Neural progenitor cell (in vitro differentiated cells): ENCODE data around the gene ANAPC4. TPM values are rescaled to one million over a fixed set of nuclear protein-coding genes. Genes with fewer than 3 reads are reported as not detected.

Experiments
- DNase-seq: peaks from one replicate; pipeline ENCODE4 v3.0.0-alpha.2; 2016; ENCODE audit warnings: low spot score
- H2AFZ ChIP-seq: fragments of 200-600 bp; sonication (generic); replicated peaks from 2 replicates; pipeline ENCODE4 v1.6.1; 2016; ENCODE audit warnings: antibody characterized with exemption
- H3F3A ChIP-seq: fragments of 200-600 bp; sonication (generic); 2 replicates; pipeline ENCODE4 v1.6.1; 2016; ENCODE audit warnings: antibody characterized with exemption, low read depth
- H3K27ac ChIP-seq: fragments of 200-600 bp; sonication (generic); 2 replicates; pipeline ENCODE4 v1.5.1; 2016; ENCODE audit warnings: mild to moderate bottlenecking
- H3K27me3 ChIP-seq: fragments of 200-600 bp; sonication (generic); 2 replicates; pipeline ENCODE4 v1.6.1; 2016; ENCODE audit warnings: mild to moderate bottlenecking, moderate library complexity
- H3K36me3 ChIP-seq: fragments of 200-600 bp; sonication (generic); 2 replicates; pipeline ENCODE4 v1.5.1; 2016
- H3K4me1 ChIP-seq: fragments of 200-600 bp; sonication (generic); 2 replicates; pipeline ENCODE4 v1.6.1; 2016; ENCODE audit warnings: mixed run types
- H3K4me2 ChIP-seq: fragments of 200-600 bp; sonication (generic); 2 replicates; pipeline ENCODE4 v1.6.1; 2016
- H3K4me3 ChIP-seq: fragments of 200-600 bp; sonication (generic); 2 replicates; pipeline ENCODE4 v1.5.1; 2016
- H3K79me2 ChIP-seq: fragments of 200-600 bp; sonication (generic); 2 replicates; pipeline ENCODE4 v1.6.1; 2016; ENCODE audit warnings: low read depth
- H3K9ac ChIP-seq: fragments of 200-600 bp; sonication (generic); 2 replicates; pipeline ENCODE4 v1.6.1; 2016
- H3K9me3 ChIP-seq: fragments of 200-600 bp; sonication (generic); 2 replicates; pipeline ENCODE4 v1.5.1; 2016; ENCODE audit warnings: low read depth
- H4K20me1 ChIP-seq: fragments of 200-600 bp; sonication (generic); 2 replicates; pipeline ENCODE4 v1.6.1; 2016; ENCODE audit warnings: low read depth
- H3K27ac Mint-ChIP-seq: 3 replicates; pipeline ENCODE4 v1.8.0; 2021; ENCODE audit warnings: mixed read lengths
- H3K27me3 Mint-ChIP-seq: 2 replicates; pipeline ENCODE4 v1.8.0; 2022; ENCODE audit warnings: low read depth, mild to moderate bottlenecking, inconsistent platforms, moderate library complexity, mixed read lengths; ENCODE audit not compliant: insufficient read depth
- H3K36me3 Mint-ChIP-seq: 3 replicates; pipeline ENCODE4 v1.8.0; 2021; ENCODE audit warnings: mixed read lengths
- H3K4me1 Mint-ChIP-seq: 3 replicates; pipeline ENCODE4 v1.8.0; 2021; ENCODE audit warnings: mixed read lengths
- H3K4me3 Mint-ChIP-seq: 3 replicates; pipeline ENCODE4 v1.8.0; 2021; ENCODE audit warnings: mild to moderate bottlenecking, moderate library complexity, mixed read lengths
- H3K9me3 Mint-ChIP-seq: 3 replicates; pipeline ENCODE4 v1.8.0; 2020; ENCODE audit warnings: mixed read lengths
- EZH2 ChIP-seq: fragments of 200-600 bp; sonication (generic); IDR thresholded peaks from 2 replicates; pipeline ENCODE4 v1.6.1; 2017; ENCODE audit warnings: antibody characterized with exemption, mild to moderate bottlenecking, moderate library complexity
- EZH2phosphoT487 ChIP-seq: fragments of 200-600 bp; sonication (generic); IDR thresholded peaks from 2 replicates; pipeline ENCODE4 v1.6.1; 2017; ENCODE audit warnings: antibody characterized with exemption
- total RNA-seq: library from RNA; depleted of rRNA; stranded (reverse); fragments of >200 nt; gene quantifications from 2 replicates; pipeline ENCODE4 v1.2.3, GENCODE V29; 2015; ENCODE audit warnings: low replicate concordance
- TF ChIP-seq, protein P1 (sequence below): fragments of 200-600 bp; sonication (generic); IDR thresholded peaks from 2 replicates; pipeline ENCODE4 v1.5.1; 2017; ENCODE audit warnings: antibody characterized with exemption, mild to moderate bottlenecking

Gene ANAPC4
- total RNA-seq, 1 donor from 2014 or later, result 55.1 TPM

DNA sequence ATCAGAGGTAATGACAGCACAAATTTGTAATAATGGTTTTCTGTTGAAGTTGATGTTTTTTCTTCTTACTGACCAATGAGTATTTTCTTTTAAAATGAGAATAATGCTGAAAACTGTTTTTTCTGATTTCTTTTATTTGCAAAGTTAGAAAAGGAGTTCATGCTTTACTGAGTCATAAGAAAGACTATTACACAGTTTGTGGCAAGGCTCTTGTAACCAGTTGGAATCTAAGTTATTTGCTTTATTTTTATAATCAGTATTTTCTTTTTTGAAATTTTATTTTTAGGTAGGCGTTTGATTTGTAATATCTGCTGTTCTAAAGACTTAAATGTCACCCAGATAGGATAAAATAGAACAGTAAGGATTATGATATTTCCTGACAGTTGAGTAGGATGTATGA is 25.5 kb downstream of the ANAPC4 start:
- peaks cover 31% of the 10 kb centered on the region for H3K36me3 ChIP-seq
- no peaks in the 10 kb centered on the region for H3F3A ChIP-seq
- H4K20me1 ChIP-seq, result no peaks in the 10 kb centered on the region
- no peak overlapping the region for H3K9ac ChIP-seq
- DNase-seq, result no peak
- H3K36me3 Mint-ChIP-seq, result peaks cover 29% of the 10 kb centered on the region
- no peak overlapping the region for H3K4me2 ChIP-seq
- no peaks in the 10 kb centered on the region for H3K9me3 ChIP-seq
- no peak overlapping the region for H3K4me3 ChIP-seq
- no peaks in the 10 kb centered on the region for H3K79me2 ChIP-seq
- TF ChIP-seq EZH2phosphoT487, result no peak
- TF ChIP-seq, protein P1, sequence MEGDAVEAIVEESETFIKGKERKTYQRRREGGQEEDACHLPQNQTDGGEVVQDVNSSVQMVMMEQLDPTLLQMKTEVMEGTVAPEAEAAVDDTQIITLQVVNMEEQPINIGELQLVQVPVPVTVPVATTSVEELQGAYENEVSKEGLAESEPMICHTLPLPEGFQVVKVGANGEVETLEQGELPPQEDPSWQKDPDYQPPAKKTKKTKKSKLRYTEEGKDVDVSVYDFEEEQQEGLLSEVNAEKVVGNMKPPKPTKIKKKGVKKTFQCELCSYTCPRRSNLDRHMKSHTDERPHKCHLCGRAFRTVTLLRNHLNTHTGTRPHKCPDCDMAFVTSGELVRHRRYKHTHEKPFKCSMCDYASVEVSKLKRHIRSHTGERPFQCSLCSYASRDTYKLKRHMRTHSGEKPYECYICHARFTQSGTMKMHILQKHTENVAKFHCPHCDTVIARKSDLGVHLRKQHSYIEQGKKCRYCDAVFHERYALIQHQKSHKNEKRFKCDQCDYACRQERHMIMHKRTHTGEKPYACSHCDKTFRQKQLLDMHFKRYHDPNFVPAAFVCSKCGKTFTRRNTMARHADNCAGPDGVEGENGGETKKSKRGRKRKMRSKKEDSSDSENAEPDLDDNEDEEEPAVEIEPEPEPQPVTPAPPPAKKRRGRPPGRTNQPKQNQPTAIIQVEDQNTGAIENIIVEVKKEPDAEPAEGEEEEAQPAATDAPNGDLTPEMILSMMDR, result no peak
- no peak for TF ChIP-seq EZH2
- no peak overlapping the region for H3K4me3 Mint-ChIP-seq
- no peaks in the 10 kb centered on the region for H3K9me3 Mint-ChIP-seq
- no peak overlapping the region for H2AFZ ChIP-seq
- H3K27me3 Mint-ChIP-seq, result no peaks in the 10 kb centered on the region
- no peak overlapping the region for H3K27ac Mint-ChIP-seq
- H3K4me1 Mint-ChIP-seq, result no peaks in the 10 kb centered on the region
- H3K27me3 ChIP-seq, result no peaks in the 10 kb centered on the region
- no peak overlapping the region for H3K27ac ChIP-seq
- H3K4me1 ChIP-seq, result no peaks in the 10 kb centered on the region

GRCh38 chr4:25403699-25404098 is 26.6 kb downstream of the ANAPC4 start:
- no peaks in the 10 kb centered on the region for H3K27me3 ChIP-seq
- peaks cover 27% of the 10 kb centered on the region for H3K36me3 ChIP-seq
- TF ChIP-seq EZH2, result no peak
- TF ChIP-seq, protein P1, result no peak
- no peak for TF ChIP-seq EZH2phosphoT487
- Mint-ChIP-seq H3K4me1 (no peaks in the 10 kb centered on the region), H3K4me3 (no peak overlapping the region), H3K36me3 (peaks cover 20% of the 10 kb centered on the region), H3K27ac (no peak overlapping the region), H3K27me3 (no peaks in the 10 kb centered on the region), H3K9me3 (no peaks in the 10 kb centered on the region)
- no peak overlapping the region for H3K9ac ChIP-seq
- H3F3A ChIP-seq, result no peaks in the 10 kb centered on the region
- H3K4me3 ChIP-seq, result no peak overlapping the region
- H2AFZ ChIP-seq, result no peak overlapping the region
- DNase-seq, result no peak
- H4K20me1 ChIP-seq, result no peaks in the 10 kb centered on the region
- no peak overlapping the region for H3K27ac ChIP-seq
- H3K9me3 ChIP-seq, result no peaks in the 10 kb centered on the region
- H3K4me1 ChIP-seq, result no peaks in the 10 kb centered on the region
- no peak overlapping the region for H3K4me2 ChIP-seq
- H3K79me2 ChIP-seq, result no peaks in the 10 kb centered on the region

GRCh38 chr4:25405453-25405852 is 28.4 kb downstream of the ANAPC4 start:
- no peak for TF ChIP-seq EZH2phosphoT487
- no peak overlapping the region for H2AFZ ChIP-seq
- H3K9me3 Mint-ChIP-seq, result no peaks in the 10 kb centered on the region
- no peaks in the 10 kb centered on the region for H3K27me3 Mint-ChIP-seq
- no peak overlapping the region for H3K4me3 Mint-ChIP-seq
- H3K9ac ChIP-seq, result no peak overlapping the region
- no peak overlapping the region for H3K4me2 ChIP-seq
- no peaks in the 10 kb centered on the region for H3K27me3 ChIP-seq
- H3K27ac Mint-ChIP-seq, result no peak overlapping the region
- H3K27ac ChIP-seq, result no peak overlapping the region
- H3K9me3 ChIP-seq, result no peaks in the 10 kb centered on the region
- peaks cover 16% of the 10 kb centered on the region for H3K36me3 Mint-ChIP-seq
- H3K79me2 ChIP-seq, result no peaks in the 10 kb centered on the region
- H3F3A ChIP-seq, result no peaks in the 10 kb centered on the region
- no peaks in the 10 kb centered on the region for H4K20me1 ChIP-seq
- H3K4me1 Mint-ChIP-seq, result no peaks in the 10 kb centered on the region
- H3K4me1 ChIP-seq, result no peaks in the 10 kb centered on the region
- H3K36me3 ChIP-seq, result peaks cover 27% of the 10 kb centered on the region
- no peak for DNase-seq
- H3K4me3 ChIP-seq, result no peak overlapping the region

GRCh38 chr4:25406081-25406692 is 29.1 kb downstream of the ANAPC4 start:
- no peaks in the 10 kb centered on the region for H3K27me3 Mint-ChIP-seq
- H3K27me3 ChIP-seq, result no peaks in the 10 kb centered on the region
- H3K4me3 ChIP-seq, result no peak overlapping the region
- H3K27ac Mint-ChIP-seq, result no peak overlapping the region
- H3K27ac ChIP-seq, result no peak overlapping the region
- no peaks in the 10 kb centered on the region for H3F3A ChIP-seq
- no peaks in the 10 kb centered on the region for H3K9me3 Mint-ChIP-seq
- no peak overlapping the region for H3K9ac ChIP-seq
- H3K4me2 ChIP-seq, result no peak overlapping the region
- H3K9me3 ChIP-seq, result no peaks in the 10 kb centered on the region
- TF ChIP-seq, protein P1, result no peak
- TF ChIP-seq EZH2phosphoT487, result no peak
- no peak for TF ChIP-seq EZH2
- no peak overlapping the region for H2AFZ ChIP-seq
- no peak overlapping the region for H3K4me3 Mint-ChIP-seq
- H3K4me1 Mint-ChIP-seq, result no peaks in the 10 kb centered on the region
- H4K20me1 ChIP-seq, result no peaks in the 10 kb centered on the region
- H3K4me1 ChIP-seq, result no peaks in the 10 kb centered on the region
- no peaks in the 10 kb centered on the region for H3K79me2 ChIP-seq
- H3K36me3 ChIP-seq, result peaks cover 30% of the 10 kb centered on the region
- DNase-seq, result no peak
- H3K36me3 Mint-ChIP-seq, result peaks cover 17% of the 10 kb centered on the region
